Neural cell (in vitro differentiated cells): Measurements from ENCODE around the gene MYOCOS. TPM values are rescaled to one million over a fixed set of nuclear protein-coding genes. Genes with fewer than 3 reads are reported as not detected.

Source experiments
- H2AFZ ChIP-seq: fragments of 200-600, 300-800 bp; sonication (generic), shearing (Covaris generic); 2 replicates; pipeline ENCODE4 v1.6.0; 2014; ENCODE audit warnings: low read depth, mild to moderate bottlenecking, antibody characterized with exemption, low read length, moderate library complexity
- H3F3A ChIP-seq: fragments of 200-600 bp; shearing (Covaris generic); 2 replicates; pipeline ENCODE4 v1.6.1; 2016; ENCODE audit warnings: mild to moderate bottlenecking, moderate library complexity, mixed read lengths, antibody characterized with exemption, low read length; ENCODE audit not compliant: insufficient read depth, poor library complexity, severe bottlenecking
- H3K27ac ChIP-seq: fragments of 200-600, 300-800 bp; sonication (generic), shearing (Covaris generic); 2 replicates; pipeline ENCODE4 v1.5.1; 2014; ENCODE audit warnings: mild to moderate bottlenecking, low read length, moderate library complexity
- H3K27me3 ChIP-seq: fragments of 300-800, 200-600 bp; sonication (generic), shearing (Covaris generic); 2 replicates; pipeline ENCODE4 v1.6.0; 2014; ENCODE audit warnings: mild to moderate bottlenecking, low read depth, low read length, moderate library complexity; ENCODE audit not compliant: insufficient read depth
- H3K36me3 ChIP-seq: fragments of 300-800, 200-600 bp; sonication (generic), shearing (Covaris generic); 2 replicates; pipeline ENCODE4 v1.5.1; 2014; ENCODE audit warnings: mild to moderate bottlenecking, antibody characterized with exemption, low read length, moderate library complexity; ENCODE audit not compliant: insufficient read depth
- H3K4me2 ChIP-seq: fragments of 300-800, 200-600 bp; sonication (generic), shearing (Covaris generic); 2 replicates; pipeline ENCODE4 v1.6.0; 2014; ENCODE audit warnings: mild to moderate bottlenecking, low read length
- H3K4me3 ChIP-seq: fragments of 300-800, 200-600 bp; sonication (generic), shearing (Covaris generic); 2 replicates; pipeline ENCODE4 v1.5.1; 2014; ENCODE audit warnings: mild to moderate bottlenecking, low read length, moderate library complexity
- H3K79me2 ChIP-seq: fragments of 200-600 bp; shearing (Covaris generic); replicated peaks from 2 replicates; pipeline ENCODE4 v1.6.0; 2014; ENCODE audit warnings: mild to moderate bottlenecking, low read length, moderate library complexity; ENCODE audit not compliant: insufficient read depth
- H3K9ac ChIP-seq: fragments of 300-800, 200-600 bp; sonication (generic), shearing (Covaris generic); 2 replicates; pipeline ENCODE4 v1.6.1; 2016; ENCODE audit warnings: mild to moderate bottlenecking, low read length, mixed read lengths
- H3K9me2 ChIP-seq: fragments of 200-600 bp; shearing (Covaris generic); 2 replicates; pipeline ENCODE4 v1.6.1; 2016; ENCODE audit warnings: mild to moderate bottlenecking, low read length, mixed read lengths; ENCODE audit not compliant: insufficient read depth
- H3K9me3 ChIP-seq: fragments of 200-600, 300-800 bp; sonication (generic), shearing (Covaris generic); 2 replicates; pipeline ENCODE4 v1.6.1; 2016; ENCODE audit warnings: mild to moderate bottlenecking, mixed run types, low read length, moderate library complexity, mixed read lengths
- H4K20me1 ChIP-seq: fragments of 200-600 bp; shearing (Covaris generic); 2 replicates; pipeline ENCODE4 v1.6.1; 2016; ENCODE audit warnings: mild to moderate bottlenecking, mixed run types; ENCODE audit not compliant: insufficient read depth
- EP300 ChIP-seq: fragments of 450-650 bp; conservative IDR thresholded peaks from 2 replicates; pipeline ENCODE4 v1.6.1; 2014; ENCODE audit warnings: antibody characterized with exemption, mild to moderate bottlenecking, moderate library complexity; ENCODE audit not compliant: poor library complexity, severe bottlenecking
- EZH2 ChIP-seq: fragments of 200-600, 300-800 bp; shearing (Covaris generic), sonication (generic); IDR thresholded peaks from 2 replicates; pipeline ENCODE4 v1.6.1; 2014; ENCODE audit warnings: antibody characterized with exemption, low read length, borderline replicate concordance, mild to moderate bottlenecking; ENCODE audit not compliant: insufficient read depth, poor library complexity, severe bottlenecking
- MXI1 ChIP-seq: fragments of 450-650 bp; conservative IDR thresholded peaks from 2 replicates; pipeline ENCODE4 v1.6.1; 2014; ENCODE audit warnings: antibody characterized with exemption, mild to moderate bottlenecking; ENCODE audit not compliant: poor library complexity, severe bottlenecking
- POLR2AphosphoS5 ChIP-seq: IDR thresholded peaks from 2 replicates; pipeline ENCODE4 v1.6.1; 2012
- RAD21 ChIP-seq: fragments of 450-650 bp; conservative IDR thresholded peaks from 2 replicates; pipeline ENCODE4 v1.6.1; 2014; ENCODE audit warnings: antibody characterized with exemption, mild to moderate bottlenecking, moderate library complexity
- REST ChIP-seq: IDR thresholded peaks from 2 replicates; pipeline ENCODE4 v1.6.1; 2012; ENCODE audit warnings: borderline replicate concordance
- SMC3 ChIP-seq: fragments of 450-650 bp; conservative IDR thresholded peaks from 2 replicates; pipeline ENCODE4 v1.6.1; 2014; ENCODE audit warnings: antibody characterized with exemption, mild to moderate bottlenecking, moderate library complexity; ENCODE audit not compliant: poor library complexity
- TAF1 ChIP-seq: IDR thresholded peaks from 2 replicates; pipeline ENCODE4 v1.6.1; 2012; ENCODE audit warnings: low read depth
- polyA minus RNA-seq: library from RNA; depleted of rRNA, polyadenylated mRNA; stranded (reverse); fragments of >200 nt; gene quantifications from 2 replicates; pipeline ENCODE4 v1.2.3, GENCODE V29; 2014
- polyA plus RNA-seq: library from polyadenylated mRNA; depleted of rRNA; stranded (reverse); fragments of >200 nt; gene quantifications from 2 replicates; pipeline ENCODE4 v1.2.3, GENCODE V29; 2014
- TF ChIP-seq, protein P1 (sequence below): fragments of 450-650 bp; IDR thresholded peaks from 2 replicates; pipeline ENCODE4 v1.5.1; 2014; ENCODE audit warnings: antibody characterized with exemption, mild to moderate bottlenecking, moderate library complexity; ENCODE audit not compliant: poor library complexity, severe bottlenecking

MYOCOS gene, protein sequence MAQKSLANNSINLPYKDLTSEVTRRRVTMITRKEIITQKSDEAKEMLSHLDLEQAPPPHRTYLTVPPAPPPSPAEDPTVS
- polyA plus RNA-seq (not detected in 2 replicates), polyA minus RNA-seq (not detected in 2 replicates)

- Histone ChIP-seq H3K9me2 (no peaks in the 10 kb centered on the region), H4K20me1 (no peaks in the 10 kb centered on the region), H3K9ac (no peak within 1 kb of the TSS), H3K27ac (no peak within 1 kb of the TSS), H3K4me3 (no peak within 1 kb of the TSS), H3K27me3 (no peaks in the 10 kb centered on the region), H2AFZ (no peak within 1 kb of the TSS), H3K79me2 (no peaks in the 10 kb centered on the region), H3K4me2 (no peak within 1 kb of the TSS), H3K36me3 (no peaks in the 10 kb centered on the region), H3F3A (no peaks in the 10 kb centered on the region), H3K9me3 (no peaks in the 10 kb centered on the region)
- no peak for TF ChIP-seq EP300
- TF ChIP-seq POLR2AphosphoS5, result no peak
- TF ChIP-seq RAD21, result no peak
- no peak for TF ChIP-seq EZH2
- TF ChIP-seq, protein P1, sequence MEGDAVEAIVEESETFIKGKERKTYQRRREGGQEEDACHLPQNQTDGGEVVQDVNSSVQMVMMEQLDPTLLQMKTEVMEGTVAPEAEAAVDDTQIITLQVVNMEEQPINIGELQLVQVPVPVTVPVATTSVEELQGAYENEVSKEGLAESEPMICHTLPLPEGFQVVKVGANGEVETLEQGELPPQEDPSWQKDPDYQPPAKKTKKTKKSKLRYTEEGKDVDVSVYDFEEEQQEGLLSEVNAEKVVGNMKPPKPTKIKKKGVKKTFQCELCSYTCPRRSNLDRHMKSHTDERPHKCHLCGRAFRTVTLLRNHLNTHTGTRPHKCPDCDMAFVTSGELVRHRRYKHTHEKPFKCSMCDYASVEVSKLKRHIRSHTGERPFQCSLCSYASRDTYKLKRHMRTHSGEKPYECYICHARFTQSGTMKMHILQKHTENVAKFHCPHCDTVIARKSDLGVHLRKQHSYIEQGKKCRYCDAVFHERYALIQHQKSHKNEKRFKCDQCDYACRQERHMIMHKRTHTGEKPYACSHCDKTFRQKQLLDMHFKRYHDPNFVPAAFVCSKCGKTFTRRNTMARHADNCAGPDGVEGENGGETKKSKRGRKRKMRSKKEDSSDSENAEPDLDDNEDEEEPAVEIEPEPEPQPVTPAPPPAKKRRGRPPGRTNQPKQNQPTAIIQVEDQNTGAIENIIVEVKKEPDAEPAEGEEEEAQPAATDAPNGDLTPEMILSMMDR, result no peak
- TF ChIP-seq REST, result no peak
- no peak for TF ChIP-seq SMC3
- TF ChIP-seq MXI1, result no peak
- no peak for TF ChIP-seq TAF1
Observed at GRCh38 chr1:171622152-171622462, at the start of gene MYOCOS. Gene MYOCOS (plus strand): TSS chr1:171622243. CDS start chr1:171623884, 1,641 bp downstream.

DNA sequence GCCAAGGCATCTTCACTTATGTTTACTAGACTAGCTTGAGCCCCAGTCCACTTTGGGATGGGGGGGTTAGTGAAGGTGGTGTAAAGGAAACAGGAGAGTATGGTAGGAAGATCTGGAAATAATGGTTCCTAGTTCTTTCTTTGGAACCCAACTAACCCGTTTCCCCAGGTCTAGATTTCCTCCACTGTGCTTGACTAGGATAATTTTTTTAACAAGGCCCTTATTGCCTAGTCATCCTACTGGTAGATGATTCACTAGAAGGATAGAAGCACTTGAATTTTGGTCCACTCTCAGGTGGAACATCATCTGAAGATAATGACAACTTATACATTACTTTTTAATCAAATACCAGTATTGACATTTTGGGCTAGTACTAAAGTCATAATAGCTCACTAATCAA is 45.9 kb upstream of the MYOCOS start:
- H3F3A ChIP-seq, result no peaks in the 10 kb centered on the region
- no peaks in the 10 kb centered on the region for H3K79me2 ChIP-seq
- H3K9ac ChIP-seq, result no peak overlapping the region
- H3K4me3 ChIP-seq, result no peak overlapping the region
- no peaks in the 10 kb centered on the region for H3K9me2 ChIP-seq
- no peak overlapping the region for H3K27ac ChIP-seq
- peaks cover 4% of the 10 kb centered on the region for H4K20me1 ChIP-seq
- no peak overlapping the region for H2AFZ ChIP-seq
- H3K36me3 ChIP-seq, result peaks cover 38% of the 10 kb centered on the region
- H3K9me3 ChIP-seq, result no peaks in the 10 kb centered on the region
- no peak overlapping the region for H3K4me2 ChIP-seq
- H3K27me3 ChIP-seq, result no peaks in the 10 kb centered on the region
- TF ChIP-seq TAF1 (no peak), POLR2AphosphoS5 (no peak), REST (no peak), EZH2 (no peak), SMC3 (no peak), MXI1 (no peak), EP300 (no peak), RAD21 (no peak)
- TF ChIP-seq, protein P1, result no peak
